Measurements from ENCODE around the gene MALL.
"Not testable (repeated sequence)": the region's sequence is repeated elsewhere in the genome, so short reads cannot be mapped to it uniquely, and the experiment has no call there.

Gene MALL

DNA sequence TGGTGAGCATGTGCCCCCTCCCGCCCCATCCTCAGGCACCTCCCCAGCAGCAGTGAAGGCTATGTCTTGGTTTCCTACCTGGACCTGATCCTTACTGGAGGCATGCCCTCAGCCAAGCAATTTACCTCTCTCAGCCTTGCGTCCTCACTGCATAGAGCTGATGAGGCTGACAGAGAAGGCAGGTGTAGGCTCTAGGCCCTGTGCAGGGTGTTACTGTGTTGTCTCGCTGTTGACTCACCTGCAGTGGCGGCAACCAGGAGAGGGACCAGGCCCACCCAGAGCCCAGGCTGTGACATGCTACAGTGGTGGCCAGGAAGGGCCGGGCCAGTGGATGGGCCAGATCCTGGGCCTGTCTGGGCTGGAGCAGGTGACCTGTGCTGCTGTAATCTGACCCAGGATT is 65.9 kb downstream of the MALL start:
- DNase-seq, result not testable (repeated sequence)

DNA sequence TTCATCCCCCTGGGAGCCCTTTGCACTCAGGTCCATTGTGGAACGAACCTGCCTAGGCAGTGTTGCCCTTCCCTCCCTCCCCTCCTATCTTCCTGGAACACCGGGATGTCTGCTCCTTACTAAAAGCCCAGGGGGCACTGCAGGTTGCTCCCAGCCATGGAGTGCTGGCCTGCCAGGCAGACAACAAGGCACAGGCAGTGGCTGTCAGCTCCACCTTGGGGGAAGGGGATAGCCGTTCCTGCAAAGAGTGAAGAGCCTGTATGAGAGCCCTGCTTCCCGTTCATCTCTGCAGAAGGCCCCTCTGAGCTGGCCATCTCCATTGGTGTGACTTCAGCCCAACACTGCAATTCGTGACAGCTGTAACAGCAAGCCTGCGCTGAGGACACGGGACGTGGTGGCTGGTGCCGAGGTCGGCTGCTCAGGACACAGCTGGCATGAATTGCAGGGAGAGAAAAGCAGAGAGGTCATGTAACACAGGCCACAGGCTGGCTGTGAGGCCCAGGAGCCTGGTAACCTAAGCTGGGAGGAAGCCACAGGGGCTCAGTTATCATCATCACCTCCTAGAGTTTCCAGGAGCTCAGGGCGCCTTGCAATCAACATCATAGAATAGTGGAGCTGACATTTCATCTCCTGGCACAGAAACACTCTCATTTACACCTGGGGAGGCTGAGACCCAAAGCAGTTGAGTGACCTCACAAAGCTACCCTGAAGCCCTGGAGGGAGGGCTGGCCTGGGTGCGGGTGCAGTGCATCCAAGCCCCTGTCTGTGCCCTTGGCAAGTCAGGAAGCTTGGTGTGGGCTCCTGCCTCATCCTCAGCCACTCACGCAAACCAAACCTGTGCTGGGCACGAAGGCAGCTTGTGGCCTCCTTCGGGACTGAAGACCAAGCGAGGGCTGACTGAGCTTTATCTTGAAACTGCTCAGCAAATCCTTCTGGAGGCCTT is 67.1 kb downstream of the MALL start:
- not testable (repeated sequence) for DNase-seq

DNA sequence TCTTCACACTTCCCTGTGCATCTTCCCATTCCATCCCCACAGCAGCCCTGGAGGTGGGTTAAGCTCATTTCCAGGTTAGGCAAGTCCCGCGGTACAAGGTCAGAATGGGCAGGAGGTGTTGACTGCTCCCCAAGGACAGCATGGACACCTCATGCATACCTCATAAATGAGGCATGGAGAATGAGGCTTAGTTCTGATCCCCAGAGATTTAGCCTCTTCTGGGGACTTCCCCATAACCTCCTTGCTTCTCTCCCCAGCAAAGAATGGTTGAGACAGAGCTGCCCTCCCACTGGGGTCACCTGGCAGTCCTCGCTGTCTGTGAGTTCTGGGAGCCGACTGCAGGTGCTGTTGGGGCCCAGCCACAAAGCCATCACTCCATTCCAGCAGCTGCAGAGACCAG is 68.4 kb downstream of the MALL start:
- not testable (repeated sequence) for DNase-seq

DNA sequence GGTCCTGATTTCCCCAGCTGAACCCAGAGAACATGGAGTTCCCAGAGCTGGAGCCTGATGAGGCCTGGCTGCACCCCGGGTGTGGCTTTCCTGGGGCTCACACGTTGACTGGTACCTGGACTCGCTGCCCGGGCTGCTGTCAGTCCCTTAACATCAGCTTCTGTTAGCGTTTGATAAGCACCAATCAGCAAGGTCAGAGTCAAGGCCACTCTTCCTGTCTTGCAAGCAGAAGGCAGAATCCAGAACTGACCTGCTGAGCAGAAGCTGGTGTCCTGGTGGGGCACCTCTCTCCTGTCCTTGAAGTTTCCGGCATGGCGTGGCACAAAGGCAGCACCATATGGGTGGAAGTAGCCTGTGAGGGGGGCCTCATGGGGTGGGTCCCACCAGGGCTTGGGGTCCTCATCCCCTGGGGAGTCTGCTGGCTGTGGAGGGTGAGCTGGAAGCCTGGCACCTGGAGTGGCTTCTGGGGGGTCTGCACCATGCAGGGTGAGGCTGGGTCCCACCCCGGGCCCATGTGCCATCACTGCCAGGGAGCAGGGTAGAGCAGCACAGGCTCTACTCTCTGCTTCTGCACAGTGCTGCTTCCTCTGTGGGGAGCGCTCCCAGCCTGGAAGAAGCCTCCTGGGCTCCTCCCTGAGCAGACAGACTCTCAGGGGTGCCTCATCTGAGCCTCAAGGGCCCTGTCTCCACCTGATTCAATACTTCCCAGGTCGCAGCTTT is 73.5 kb downstream of the MALL start:
- DNase-seq, result not testable (repeated sequence)

DNA sequence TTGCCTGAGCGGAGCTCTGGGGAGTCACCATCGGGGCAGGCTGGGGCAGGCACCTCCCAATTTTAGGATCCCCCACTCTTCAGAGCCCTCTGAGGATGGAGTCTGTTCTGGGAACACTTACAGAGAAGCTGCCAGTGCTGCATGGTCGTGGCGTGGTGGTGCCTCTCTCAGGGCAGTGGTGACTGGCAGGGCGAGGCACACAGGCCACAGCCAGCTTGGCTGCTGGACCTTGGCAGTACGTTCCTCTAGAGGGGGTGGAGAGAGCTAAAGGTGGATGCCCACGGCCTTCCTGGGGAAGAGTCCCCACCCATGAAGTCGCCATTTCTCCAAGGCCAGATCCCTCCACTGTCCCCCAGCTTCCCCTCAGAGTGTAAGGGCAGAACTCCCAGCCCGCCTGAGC is 78.3 kb downstream of the MALL start:
- DNase-seq, result not testable (repeated sequence)

DNA sequence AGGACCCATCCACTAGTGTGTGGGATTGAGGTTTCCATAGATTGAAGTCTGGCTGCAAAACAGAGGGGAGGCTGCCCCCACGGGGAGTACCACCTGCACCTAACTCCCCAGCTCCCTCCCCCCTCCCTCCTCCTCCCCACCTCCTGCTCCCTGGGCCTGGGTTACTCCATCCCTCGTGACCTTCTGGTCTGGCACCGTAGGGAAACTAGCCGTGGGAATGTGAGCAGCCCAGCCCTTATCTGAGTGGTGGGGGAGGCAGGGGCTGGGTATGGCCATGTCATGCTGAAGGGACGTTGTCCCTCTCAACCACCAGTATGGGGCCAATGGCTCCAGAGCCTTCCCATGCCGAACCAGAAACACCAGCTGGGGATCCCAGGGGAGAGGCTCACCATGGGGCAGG is 80.2 kb downstream of the MALL start:
- DNase-seq, result not testable (repeated sequence)

DNA sequence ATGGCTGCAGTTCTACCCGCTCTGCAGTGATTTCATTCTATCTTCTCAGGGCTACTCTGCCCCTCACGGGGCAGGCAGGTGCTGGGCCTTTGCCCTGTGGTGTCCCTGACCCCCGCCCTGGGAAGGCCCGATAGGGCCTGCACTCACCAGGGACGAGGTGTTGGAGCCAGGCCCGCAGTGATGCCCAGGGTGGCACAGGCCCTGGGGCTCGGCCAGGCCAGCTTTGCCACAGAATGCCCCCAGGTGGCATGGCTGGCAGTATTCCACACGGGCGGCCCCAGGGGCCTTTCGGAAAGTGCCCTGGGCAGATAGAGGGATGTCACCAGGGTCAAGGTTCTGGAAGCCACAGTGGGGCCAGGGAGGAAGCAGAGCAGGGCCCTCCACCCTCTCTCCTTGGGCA is 80.7 kb downstream of the MALL start:
- not testable (repeated sequence) for DNase-seq

Measured in activated CD4-positive, alpha-beta T cell treated with anti-CD3 and anti-CD28 coated beads, Interleukin-2, amount 50 U/mL, for 48 hours (primary cell).